ENCODE measurements around the gene TMEM108. TPM values are rescaled to one million over a fixed set of nuclear protein-coding genes. Genes with fewer than 3 reads are reported as not detected.

The TMEM108 gene
- total RNA-seq, 1 experiment from 2014 or later = not detected

GRCh38 chr3:133443649-133444422, 405.6 kb downstream of the TMEM108 start:
- H3K27ac Mint-ChIP-seq (ENCODE audit: unreplicated experiment) = peak overlapping the region; percentile 1
- intact Hi-C loops (cut with micrococcal nuclease; ENCODE audit: unreplicated experiment) = loop anchor here (5.0 kb wide), 1 partner anchor 33 kb away; no protein-coding TSS in a partner anchor
- DNase-seq = no peak
- no TSS peak for BruUV-seq (replicated peaks)
- peaks cover 13% of the 10 kb centered on the region for H3K4me1 Mint-ChIP-seq (ENCODE audit: low read depth, unreplicated experiment)
- Histone ChIP-seq H3K9me3 (no peaks in the 10 kb centered on the region), H3K4me1 (0 out of 2 replicates have a peak, but pooled peaks cover 3% of the 10 kb centered on the region), H3K36me3 (ENCODE audit: control insufficient read depth, insufficient read depth, low read length) (no peaks in the 10 kb centered on the region), H3K4me3 (ENCODE audit: low read depth, low read length) (no peak overlapping the region), H3K27me3 (replicated peaks; ENCODE audit: control insufficient read depth, insufficient read depth, low read length) (no peaks in the 10 kb centered on the region)
- peak in 1 of 2 experiments; percentile 9 for TF ChIP-seq CTCF (IDR thresholded peaks at IDR 0.05; ENCODE audit: insufficient read depth in 1 of 2, low read depth in 1 of 2, low read length in 1 of 2, severe bottlenecking in 1 of 2, unreplicated experiment in 1 of 2)
- no peak overlapping the region for H3K4me3 Mint-ChIP-seq (ENCODE audit: unreplicated experiment)
- H3K9me3 Mint-ChIP-seq (ENCODE audit: unreplicated experiment) = no peaks in the 10 kb centered on the region
- ChIA-PET POLR2A (no interaction called here), CTCF (no interaction called here)
- no peaks in the 10 kb centered on the region for H3K27me3 Mint-ChIP-seq (ENCODE audit: insufficient read depth, unreplicated experiment)
- H3K36me3 Mint-ChIP-seq (ENCODE audit: insufficient read depth, unreplicated experiment) = no peaks in the 10 kb centered on the region

- 0 out of 2 replicates have a peak, but pooled peaks cover 3% of the 10 kb centered on the region for H3K4me1 ChIP-seq
- H3K27me3 ChIP-seq (replicated peaks; ENCODE audit: control insufficient read depth, insufficient read depth, low read length) = no peaks in the 10 kb centered on the region
- no peak for TF ChIP-seq CTCF (IDR thresholded peaks at IDR 0.05; ENCODE audit: insufficient read depth in 1 of 2, low read depth in 1 of 2, low read length in 1 of 2, severe bottlenecking in 1 of 2, unreplicated experiment in 1 of 2)
- Mint-ChIP-seq H3K27me3 (ENCODE audit: insufficient read depth, unreplicated experiment) (no peaks in the 10 kb centered on the region), H3K36me3 (ENCODE audit: insufficient read depth, unreplicated experiment) (peaks cover under 1% of the 10 kb centered on the region), H3K4me3 (ENCODE audit: unreplicated experiment) (no peak overlapping the region), H3K9me3 (ENCODE audit: unreplicated experiment) (no peaks in the 10 kb centered on the region), H3K4me1 (ENCODE audit: low read depth, unreplicated experiment) (peaks cover 13% of the 10 kb centered on the region), H3K27ac (ENCODE audit: unreplicated experiment) (peak overlapping the region; percentile 1)
- BruUV-seq (replicated peaks) = no TSS peak
- CTCF ChIA-PET = no interaction called here
- intact Hi-C loops (cut with micrococcal nuclease; ENCODE audit: unreplicated experiment) = loop anchor here (5.0 kb wide), 1 partner anchor 33 kb away; no protein-coding TSS in a partner anchor
- POLR2A ChIA-PET = no interaction called here
- no peak for DNase-seq
- no peaks in the 10 kb centered on the region for H3K9me3 ChIP-seq
- H3K4me3 ChIP-seq (ENCODE audit: low read depth, low read length) = no peak overlapping the region
- no peaks in the 10 kb centered on the region for H3K36me3 ChIP-seq (ENCODE audit: control insufficient read depth, insufficient read depth, low read length)
Measured at GRCh38 chr3:133444423-133444774, 406.2 kb downstream of the TMEM108 start.

GRCh38 chr3:133445108-133445507, 406.9 kb downstream of the TMEM108 start:
- Histone ChIP-seq H3K27me3 (replicated peaks; ENCODE audit: control insufficient read depth, insufficient read depth, low read length) (no peaks in the 10 kb centered on the region), H3K4me1 (0 out of 2 replicates have a peak, but pooled peaks cover 3% of the 10 kb centered on the region), H3K36me3 (ENCODE audit: control insufficient read depth, insufficient read depth, low read length) (no peaks in the 10 kb centered on the region), H3K4me3 (ENCODE audit: low read depth, low read length) (no peak overlapping the region), H3K9me3 (no peaks in the 10 kb centered on the region)
- Mint-ChIP-seq H3K27ac (ENCODE audit: unreplicated experiment) (peak overlapping the region; percentile 1), H3K9me3 (ENCODE audit: unreplicated experiment) (no peaks in the 10 kb centered on the region), H3K27me3 (ENCODE audit: insufficient read depth, unreplicated experiment) (no peaks in the 10 kb centered on the region), H3K36me3 (ENCODE audit: insufficient read depth, unreplicated experiment) (peaks cover 6% of the 10 kb centered on the region), H3K4me1 (ENCODE audit: low read depth, unreplicated experiment) (peaks cover 20% of the 10 kb centered on the region), H3K4me3 (ENCODE audit: unreplicated experiment) (no peak overlapping the region)
- no TSS peak for BruUV-seq (replicated peaks)
- POLR2A ChIA-PET = no interaction called here
- intact Hi-C loops (cut with micrococcal nuclease; ENCODE audit: unreplicated experiment) = no loop called here
- TF ChIP-seq CTCF (IDR thresholded peaks at IDR 0.05; ENCODE audit: insufficient read depth in 1 of 2, low read depth in 1 of 2, low read length in 1 of 2, severe bottlenecking in 1 of 2, unreplicated experiment in 1 of 2) = no peak
- CTCF ChIA-PET = no interaction called here
- no peak for DNase-seq

Measured in Caco-2 (cell line).